Trophoblast cell (in vitro differentiated cells and primary cell): ENCODE results near the gene MYLK2.
"Not testable (repeated sequence)": the region's sequence is repeated elsewhere in the genome, so short reads cannot be mapped to it uniquely, and the experiment has no call there.

ENCODE experiments used
- DNase-seq, 2 donors: peaks; one replicate each; pipeline ENCODE4 v3.0.0-alpha.2; 2016
- H2AFZ ChIP-seq: 2 replicates; pipeline ENCODE4 v1.6.1; 2013; ENCODE audit warnings: low read length, moderate library complexity, mild to moderate bottlenecking; ENCODE audit not compliant: insufficient read depth, poor library complexity
- H2AK5ac ChIP-seq: 2 replicates; pipeline ENCODE4 v1.6.1; 2013; ENCODE audit warnings: mild to moderate bottlenecking, low read length
- H2BK120ac ChIP-seq: 2 replicates; pipeline ENCODE4 v1.6.1; 2013; ENCODE audit warnings: low read length, mild to moderate bottlenecking, moderate library complexity; ENCODE audit not compliant: insufficient read depth, poor library complexity
- H2BK12ac ChIP-seq: 2 replicates; pipeline ENCODE4 v1.6.1; 2013; ENCODE audit warnings: mild to moderate bottlenecking, low read length, moderate library complexity
- H2BK5ac ChIP-seq: 2 replicates; pipeline ENCODE4 v1.6.1; 2013; ENCODE audit warnings: low read length, low read depth, moderate library complexity, mild to moderate bottlenecking; ENCODE audit not compliant: poor library complexity
- H3K14ac ChIP-seq: 2 replicates; pipeline ENCODE4 v1.6.1; 2013; ENCODE audit warnings: mild to moderate bottlenecking, low read length
- H3K18ac ChIP-seq: 2 replicates; pipeline ENCODE4 v1.6.1; 2013; ENCODE audit warnings: mild to moderate bottlenecking, low read length
- H3K23ac ChIP-seq: 2 replicates; pipeline ENCODE4 v1.6.1; 2013; ENCODE audit warnings: low read length
- H3K27ac ChIP-seq: 2 replicates; pipeline ENCODE4 v1.5.1; 2013; ENCODE audit warnings: low read depth, mild to moderate bottlenecking, inconsistent platforms, low read length, moderate library complexity
- H3K27me3 ChIP-seq: 2 replicates; pipeline ENCODE4 v1.6.1; 2013; ENCODE audit warnings: inconsistent platforms, mild to moderate bottlenecking, low read length, moderate library complexity; ENCODE audit not compliant: insufficient read depth
- H3K36me3 ChIP-seq, 2 experiments: 1 replicate in 1 of 2; 2 replicates in 1 of 2; pipeline ENCODE4 v1.6.1; 2013; ENCODE audit warnings: low read length in 2 of 2, mild to moderate bottlenecking in 2 of 2, moderate library complexity in 1 of 2; ENCODE audit not compliant: insufficient read depth in 2 of 2, control insufficient read depth in 1 of 2
- H3K4ac ChIP-seq: 2 replicates; pipeline ENCODE4 v1.6.1; 2013; ENCODE audit warnings: low read depth, mild to moderate bottlenecking, low read length, moderate library complexity
- H3K4me1 ChIP-seq, 2 experiments: 1 replicate in 1 of 2; 2 replicates in 1 of 2; pipeline ENCODE4 v1.6.1; 2013; ENCODE audit warnings: low read length in 2 of 2, mild to moderate bottlenecking in 2 of 2, moderate library complexity in 1 of 2; ENCODE audit not compliant: insufficient read depth in 2 of 2, control insufficient read depth in 1 of 2
- H3K4me2 ChIP-seq: 2 replicates; pipeline ENCODE4 v1.6.1; 2013; ENCODE audit warnings: inconsistent platforms, mild to moderate bottlenecking, low read length, moderate library complexity
- H3K4me3 ChIP-seq: 2 replicates; pipeline ENCODE4 v1.5.1; 2013; ENCODE audit warnings: mild to moderate bottlenecking, low read depth, low read length, inconsistent platforms
- H3K79me1 ChIP-seq: one replicate; pipeline ENCODE4 v1.6.1; 2013; ENCODE audit warnings: low read length
- H3K79me2 ChIP-seq: 2 replicates; pipeline ENCODE4 v1.6.1; 2013; ENCODE audit warnings: low read length, mild to moderate bottlenecking; ENCODE audit not compliant: control insufficient read depth, insufficient read depth, poor library complexity
- H3K9ac ChIP-seq: 2 replicates; pipeline ENCODE4 v1.6.1; 2013; ENCODE audit warnings: mild to moderate bottlenecking, low read length
- H3K9me3 ChIP-seq: 2 replicates; pipeline ENCODE4 v1.6.1; 2013; ENCODE audit warnings: low read depth, mild to moderate bottlenecking, control low read depth, inconsistent platforms, low read length; ENCODE audit not compliant: insufficient read depth
- H4K12ac ChIP-seq: 2 replicates; pipeline ENCODE4 v1.6.1; 2013; ENCODE audit warnings: low read depth, mild to moderate bottlenecking, low read length, moderate library complexity
- H4K8ac ChIP-seq: 2 replicates; pipeline ENCODE4 v1.6.1; 2013; ENCODE audit warnings: low read depth, mild to moderate bottlenecking, low read length, moderate library complexity
- H4K91ac ChIP-seq: one replicate; pipeline ENCODE4 v1.6.1; 2013; ENCODE audit warnings: low read depth, mild to moderate bottlenecking, low read length, moderate library complexity
- WGBS: extraction: QIAGEN DNeasy Blood & Tissue Kit; methylation state at CpG from one replicate; pipeline ENCODE4 v1.1.7; 2013; ENCODE audit warnings: missing lambda C conversion rate; ENCODE audit not compliant: insufficient read length, insufficient coverage; ENCODE audit errors: extremely low coverage; 5-methylcytosine and 5-hydroxymethylcytosine counted together

The MYLK2 gene

GRCh38 chr20:31811198-31811597 is 8.0 kb upstream of the MYLK2 start:
- no peak overlapping the region for H2AFZ ChIP-seq
- WGBS: no CpG with 5 or more reads among the region's 4 CpGs
- H4K91ac ChIP-seq: no peak overlapping the region
- no peak overlapping the region for H4K12ac ChIP-seq
- no peak overlapping the region for H3K9ac ChIP-seq
- H2BK12ac ChIP-seq: no peak overlapping the region
- no peak overlapping the region for H2BK5ac ChIP-seq
- no peak overlapping the region for H3K23ac ChIP-seq
- H3K79me2 ChIP-seq: no peaks in the 10 kb centered on the region
- no peak overlapping the region for H2AK5ac ChIP-seq
- no peak overlapping the region for H2BK120ac ChIP-seq
- H3K4me2 ChIP-seq: no peak overlapping the region
- H3K9me3 ChIP-seq: no peaks in the 10 kb centered on the region
- H4K8ac ChIP-seq: no peak overlapping the region
- no peaks in the 10 kb centered on the region for H3K79me1 ChIP-seq
- no peak overlapping the region for H3K14ac ChIP-seq
- DNase-seq: no peak
- H3K4me1 ChIP-seq: peaks cover 4 to 8% of the 10 kb centered on the region in 2 experiments
- no peaks in the 10 kb centered on the region for H3K27me3 ChIP-seq
- H3K18ac ChIP-seq: no peak overlapping the region
- H3K36me3 ChIP-seq: peaks cover 3 to 5% of the 10 kb centered on the region in 2 experiments
- H3K27ac ChIP-seq: no peak overlapping the region
- no peak overlapping the region for H3K4ac ChIP-seq
- H3K4me3 ChIP-seq: no peak overlapping the region

DNA sequence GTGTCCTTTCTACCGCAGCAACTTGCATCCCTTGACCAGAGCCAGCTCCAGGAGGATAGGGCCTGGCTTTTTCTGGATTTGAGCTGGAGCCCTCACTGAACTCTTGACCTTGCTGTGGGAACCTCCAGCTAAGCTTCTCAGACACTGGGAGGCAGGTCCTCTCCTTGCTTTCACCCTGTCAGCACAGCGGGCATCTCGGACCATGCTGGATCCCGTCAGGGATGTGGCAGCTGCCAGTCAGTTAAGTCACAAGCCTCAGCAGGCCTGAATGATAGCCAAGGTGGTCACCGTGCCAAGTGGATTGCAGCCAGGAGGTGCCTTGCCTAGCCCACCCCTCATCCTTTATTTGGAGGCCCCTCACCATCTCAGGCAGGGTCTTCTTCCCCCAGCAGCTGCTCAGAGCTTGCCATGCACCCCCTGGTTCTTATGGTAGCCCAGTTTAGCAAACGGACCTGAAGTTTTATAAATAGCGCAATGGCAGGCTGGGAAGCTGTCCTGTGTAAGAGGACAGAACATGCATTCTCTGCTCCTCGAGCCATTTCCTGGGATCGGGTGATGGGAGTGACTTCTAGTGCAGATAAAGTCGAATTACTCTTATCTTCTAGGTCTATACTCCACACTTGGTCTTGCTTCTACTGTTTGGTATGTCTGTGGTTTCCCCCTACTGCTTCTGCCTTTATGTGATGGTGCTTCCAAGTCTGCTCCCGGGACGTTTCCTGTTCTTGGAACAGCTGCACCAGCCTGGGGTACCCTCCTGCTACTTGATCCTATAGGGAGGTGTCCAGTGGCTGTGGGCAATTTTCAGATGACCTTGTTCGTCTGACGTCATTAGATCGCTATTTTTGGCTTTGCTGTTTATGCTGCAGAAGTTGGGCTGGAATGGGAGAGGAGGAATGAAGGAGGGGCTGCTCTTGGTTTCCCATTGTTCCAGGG is 7.1 kb upstream of the MYLK2 start:
- Histone ChIP-seq H3K14ac (no peak overlapping the region), H2AK5ac (no peak overlapping the region), H3K9me3 (no peaks in the 10 kb centered on the region), H4K8ac (no peak overlapping the region), H3K4me1 (peaks cover 4 to 8% of the 10 kb centered on the region in 2 experiments), H3K23ac (no peak overlapping the region), H3K27ac (no peak overlapping the region), H2AFZ (no peak overlapping the region), H4K12ac (no peak overlapping the region), H4K91ac (no peak overlapping the region), H3K4me2 (no peak overlapping the region), H3K36me3 (no peaks in the 10 kb centered on the region), H3K79me1 (no peaks in the 10 kb centered on the region), H3K18ac (no peak overlapping the region), H3K4me3 (no peak overlapping the region), H2BK12ac (no peak overlapping the region), H2BK120ac (no peak overlapping the region), H2BK5ac (no peak overlapping the region), H3K9ac (no peak overlapping the region), H3K79me2 (no peaks in the 10 kb centered on the region), H3K4ac (no peak overlapping the region), H3K27me3 (no peaks in the 10 kb centered on the region)
- DNase-seq: peak in 1 of 2 donors; percentile 20
- WGBS: no CpG with 5 or more reads among the region's 15 CpGs

DNA sequence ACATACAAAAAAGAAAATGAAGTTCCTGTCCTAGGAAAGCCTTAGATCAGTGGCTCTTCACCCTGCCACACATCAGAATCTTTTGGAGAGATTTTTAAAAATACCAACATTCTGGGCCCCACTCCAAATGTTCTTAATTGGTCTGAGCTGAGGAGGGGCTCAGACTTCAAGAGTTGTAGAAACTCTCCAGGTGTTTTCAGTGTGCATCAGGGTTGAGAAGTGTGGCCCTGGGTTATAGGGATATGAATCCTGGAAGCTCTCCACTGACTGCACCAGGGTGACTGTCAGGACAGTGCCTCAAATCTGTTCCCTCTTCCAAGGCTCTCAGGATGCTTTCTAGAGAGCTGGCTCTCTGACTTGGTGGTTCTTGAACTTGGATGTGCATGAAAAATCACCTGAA is 5.5 kb upstream of the MYLK2 start:
- Histone ChIP-seq H4K8ac (no peak overlapping the region), H2BK12ac (no peak overlapping the region), H3K23ac (no peak overlapping the region), H3K14ac (no peak overlapping the region), H3K36me3 (no peaks in the 10 kb centered on the region), H3K4me2 (no peak overlapping the region), H3K79me2 (no peaks in the 10 kb centered on the region), H3K18ac (no peak overlapping the region), H3K9me3 (no peaks in the 10 kb centered on the region), H3K27ac (no peak overlapping the region), H2AK5ac (no peak overlapping the region), H3K4me1 (peaks cover 4 to 8% of the 10 kb centered on the region in 2 experiments), H2BK5ac (no peak overlapping the region), H3K4ac (no peak overlapping the region), H3K79me1 (no peaks in the 10 kb centered on the region), H3K4me3 (no peak overlapping the region), H2AFZ (no peak overlapping the region), H3K27me3 (no peaks in the 10 kb centered on the region), H3K9ac (no peak overlapping the region), H2BK120ac (no peak overlapping the region), H4K91ac (no peak overlapping the region), H4K12ac (no peak overlapping the region)
- no peak for DNase-seq

- H3K18ac ChIP-seq, H3K4me1 ChIP-seq, H3K79me1 ChIP-seq, H2BK12ac ChIP-seq, H3K4ac ChIP-seq, H2AFZ ChIP-seq, H2BK5ac ChIP-seq, H3K4me3 ChIP-seq, H4K91ac ChIP-seq, DNase-seq, H2BK120ac ChIP-seq, H3K79me2 ChIP-seq, H2AK5ac ChIP-seq, H3K23ac ChIP-seq, H3K27me3 ChIP-seq, H3K9me3 ChIP-seq, H3K36me3 ChIP-seq, H4K12ac ChIP-seq, H3K9ac ChIP-seq, H3K14ac ChIP-seq, H3K27ac ChIP-seq, H4K8ac ChIP-seq, H3K4me2 ChIP-seq: not testable (repeated sequence)
- WGBS: no CpG with 5 or more reads among the region's 7 CpGs
Measured at GRCh38 chr20:31814142-31814541, 5.0 kb upstream of the MYLK2 start.
